HT-29 (cell line): ENCODE measurements around the gene LAMB1. TPM values are rescaled to one million over a fixed set of nuclear protein-coding genes. Genes with fewer than 3 reads are reported as not detected.
"Not testable (repeated sequence)": the region's sequence is repeated elsewhere in the genome, so short reads cannot be mapped to it uniquely, and the experiment has no call there.

ENCODE experiments used
- DNase-seq: peaks from one replicate; pipeline ENCODE4 v3.0.0-alpha.2; 2015; ENCODE audit warnings: low spot score
- total RNA-seq: library from RNA; depleted of rRNA; stranded (reverse); fragments of >200 nt; shearing (Covaris generic); gene quantifications from 2 replicates; pipeline ENCODE4 v1.2.3, GENCODE V29; 2014

Gene LAMB1
- total RNA-seq, 1 experiment from 2014 or later = 46.6 TPM

DNA sequence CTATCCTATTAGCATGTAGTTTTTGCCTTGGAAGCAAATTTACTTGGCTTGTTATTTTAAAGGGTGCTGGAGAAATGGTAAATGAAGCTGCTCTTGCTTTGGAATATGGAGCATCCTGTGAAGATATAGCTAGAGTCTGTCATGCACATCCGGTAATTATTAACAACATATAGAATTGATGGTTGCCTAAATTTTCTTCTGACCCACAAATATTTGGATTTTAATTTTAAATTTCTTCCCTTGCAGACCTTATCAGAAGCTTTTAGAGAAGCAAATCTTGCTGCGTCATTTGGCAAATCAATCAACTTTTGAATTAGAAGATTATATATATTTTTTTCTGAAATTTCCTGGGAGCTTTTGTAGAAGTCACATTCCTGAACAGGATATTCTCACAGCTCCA is 84.0 kb downstream of the LAMB1 start:
- DNase-seq = no peak

GRCh38 chr7:107917763-107918651 is 85.0 kb downstream of the LAMB1 start:
- DNase-seq = no peak

DNA sequence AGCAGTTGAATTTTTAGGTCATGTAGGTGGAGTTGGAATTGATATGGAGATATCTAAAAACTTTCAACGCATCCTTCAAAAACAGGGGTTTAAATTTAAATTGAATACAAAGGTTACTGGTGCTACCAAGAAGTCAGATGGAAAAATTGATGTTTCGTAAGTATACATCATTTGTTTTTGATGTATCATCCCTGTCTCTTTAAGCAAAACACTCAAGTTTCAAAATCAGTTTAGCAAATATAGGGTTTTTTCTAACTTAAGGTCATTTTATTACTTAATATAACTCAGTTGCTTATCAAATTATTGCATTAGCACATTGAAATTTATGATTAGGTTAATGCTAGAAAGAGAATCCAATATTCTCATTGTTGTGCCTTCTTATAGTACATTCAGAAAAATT is 87.4 kb downstream of the LAMB1 start:
- no peak for DNase-seq

DNA sequence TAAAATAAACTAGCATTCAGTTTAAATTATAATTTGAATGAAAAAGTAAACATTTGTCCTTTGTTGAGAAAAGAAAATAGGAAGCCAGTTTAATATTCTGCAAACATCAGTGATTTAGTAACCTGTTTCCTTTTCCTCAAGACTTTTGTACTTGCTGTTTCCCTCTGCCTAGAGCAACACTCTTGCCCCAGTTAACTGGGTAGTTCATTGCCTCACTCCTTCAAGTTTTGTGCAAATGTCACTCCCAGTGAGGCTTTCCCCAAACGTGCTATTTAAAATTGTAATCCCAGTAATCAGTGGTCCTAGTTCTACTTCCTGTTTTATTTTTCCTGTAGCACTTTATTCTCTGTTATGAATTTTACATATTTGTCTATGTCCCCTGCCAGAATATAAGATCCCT is 88.1 kb downstream of the LAMB1 start:
- DNase-seq = no peak

DNA sequence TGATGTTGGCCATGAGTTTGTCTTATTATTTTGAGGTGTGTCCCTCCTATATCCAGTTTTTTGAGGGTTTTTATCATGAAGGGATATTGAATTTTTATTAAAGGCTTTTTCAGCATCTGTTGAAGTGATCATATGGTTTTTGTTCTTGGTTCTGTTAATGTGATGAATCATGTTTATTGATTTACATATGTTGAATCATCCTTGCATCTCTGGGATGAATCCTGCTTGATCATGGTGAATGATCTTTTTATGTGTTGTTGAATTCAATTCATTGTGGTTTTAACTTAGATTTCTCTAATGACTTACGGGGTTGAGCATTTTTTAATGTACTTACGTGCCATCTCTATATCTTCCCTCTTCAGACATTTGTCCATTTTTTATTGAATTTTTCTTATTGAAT is 89.1 kb downstream of the LAMB1 start:
- no peak for DNase-seq

- DNase-seq = no peak
Measured at GRCh38 chr7:107911981-107912380, 91.0 kb downstream of the LAMB1 start.

DNA sequence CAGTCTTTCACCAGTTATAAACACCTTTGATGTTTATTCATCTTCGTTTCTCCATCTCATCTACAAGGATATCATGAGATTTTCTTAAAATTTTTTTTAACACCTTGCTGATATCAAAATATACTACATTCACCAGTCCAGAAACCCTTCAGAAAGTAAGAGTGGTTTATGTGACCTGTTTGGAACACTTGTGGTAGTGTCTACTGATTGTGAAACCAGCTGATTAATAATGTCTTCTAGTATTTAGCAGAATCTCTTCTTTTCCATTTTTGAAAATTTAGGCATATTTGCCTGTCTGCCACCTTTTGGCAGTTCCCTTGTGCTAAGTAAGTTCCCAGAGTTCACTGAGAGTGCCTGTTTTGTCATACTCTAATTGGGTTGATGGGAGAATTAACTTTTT is 93.5 kb downstream of the LAMB1 start:
- DNase-seq = no peak

DNA sequence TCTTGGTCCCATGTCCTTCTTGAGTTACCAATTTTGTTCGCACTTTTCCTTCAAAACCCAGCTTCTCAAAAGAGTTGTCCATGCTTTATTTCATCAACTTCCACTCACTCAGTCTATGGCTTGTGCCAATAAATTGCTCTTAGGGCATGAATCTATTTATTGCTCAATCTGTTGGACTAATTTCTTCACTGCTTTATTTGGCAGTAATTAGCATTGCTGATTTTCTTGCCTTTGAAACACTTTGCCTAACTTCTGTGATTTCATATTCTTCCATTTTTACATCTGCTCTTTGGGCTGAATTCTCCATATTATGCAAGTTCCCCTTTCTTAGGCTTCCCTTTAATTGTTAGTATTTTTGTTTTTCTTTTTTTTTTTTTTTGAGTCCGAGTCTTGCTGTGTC is 95.2 kb downstream of the LAMB1 start:
- DNase-seq = no peak

GRCh38 chr7:107902381-107902780 is 100.6 kb downstream of the LAMB1 start:
- no peak for DNase-seq

- DNase-seq = no peak
Measured at GRCh38 chr7:107900496-107901015, 102.4 kb downstream of the LAMB1 start.

GRCh38 chr7:107898997-107899594 is 103.9 kb downstream of the LAMB1 start:
- no peak for DNase-seq

DNA sequence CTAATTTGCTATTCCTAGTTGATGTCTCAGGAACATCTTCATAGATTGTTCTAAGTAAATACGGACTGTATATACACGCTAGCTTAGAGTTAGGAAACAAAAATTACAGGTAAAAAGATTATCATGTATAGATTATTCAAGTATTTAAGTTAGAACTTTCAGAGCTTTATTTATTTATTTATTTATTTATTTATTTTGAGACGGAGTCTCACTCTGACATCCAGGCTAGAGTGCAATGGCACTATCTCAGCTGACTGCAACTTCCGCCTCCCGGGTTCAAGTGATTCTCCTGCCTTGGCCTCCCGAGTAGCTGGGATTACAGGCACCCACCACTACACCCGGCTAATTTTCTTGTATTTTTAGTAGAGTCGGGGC is 110.6 kb downstream of the LAMB1 start:
- not testable (repeated sequence) for DNase-seq

GRCh38 chr7:107891636-107892366 is 111.2 kb downstream of the LAMB1 start:
- no peak for DNase-seq

- peak; percentile 93 for DNase-seq
Measured at GRCh38 chr7:107890962-107891635, 111.9 kb downstream of the LAMB1 start, which contains the start of gene DLD. Gene DLD (plus strand): TSS chr7:107891183. CDS start chr7:107891251, 68 bp downstream.

- DNase-seq = no peak
Measured at GRCh38 chr7:107890493-107890961, 112.4 kb downstream of the LAMB1 start.

DNA sequence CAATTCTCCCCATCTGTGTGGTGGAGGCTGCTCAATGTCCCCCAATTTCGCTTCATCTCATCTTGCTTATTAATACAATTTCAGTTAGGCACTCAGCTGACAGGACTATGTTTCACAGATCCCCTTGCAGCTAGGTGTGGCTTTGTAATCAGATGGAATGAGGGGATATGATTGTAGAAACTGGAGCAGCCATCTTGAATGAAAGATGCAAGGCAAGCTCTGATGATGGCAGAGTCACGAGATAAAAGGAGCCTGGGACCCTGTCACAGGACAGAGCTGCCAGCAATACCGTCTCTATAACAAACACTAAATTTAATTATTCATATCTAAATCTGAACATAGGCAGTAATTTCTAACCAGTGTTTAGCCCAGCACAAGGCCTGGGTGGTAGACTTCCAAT is 113.0 kb downstream of the LAMB1 start:
- DNase-seq = no peak

- DNase-seq = not testable (repeated sequence)
Measured at GRCh38 chr7:107887827-107888226, 115.1 kb downstream of the LAMB1 start.

- no peak for DNase-seq
Measured at GRCh38 chr7:107884066-107884818, 118.7 kb downstream of the LAMB1 start.

DNA sequence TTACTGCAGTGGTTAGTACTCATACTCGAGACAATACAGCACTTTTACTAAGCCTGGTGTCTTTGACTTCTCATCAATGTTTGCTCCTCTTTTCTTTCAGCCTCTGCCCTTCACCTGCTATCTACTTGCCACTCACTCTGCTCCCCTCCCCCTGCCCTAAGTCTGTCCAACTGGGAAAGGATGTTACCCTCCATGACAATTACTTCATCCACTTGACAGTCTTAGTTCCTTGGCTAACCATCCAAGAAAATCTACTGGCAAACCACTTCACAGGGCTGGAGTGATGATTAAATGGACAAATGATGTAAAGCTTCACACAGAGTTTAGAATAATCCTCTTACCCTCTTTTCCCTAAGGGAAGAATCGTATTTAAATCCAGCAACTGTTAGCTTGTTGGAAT is 120.2 kb downstream of the LAMB1 start:
- no peak for DNase-seq

GRCh38 chr7:107879400-107880035 is 123.4 kb downstream of the LAMB1 start:
- DNase-seq = peak; percentile 76
